Ecto neural progenitor cell (in vitro differentiated cells): ENCODE data around the gene GRM6.
A peak's percentile ranks its signal among the peaks of the same experiment; 100 is the strongest.

ENCODE experiments used
- DNase-seq: peaks from one replicate; pipeline ENCODE4 v3.0.0-alpha.2; 2018; ENCODE audit warnings: low spot score

Gene GRM6

GRCh38 chr5:178994580-178995340 lies at the start of gene GRM6:
Gene GRM6, minus strand, starts transcription at chr5:178995320. Its CDS starts 376 bp downstream, at chr5:178994944.
- DNase-seq: peak; percentile 57

- no peak for DNase-seq
Measured at GRCh38 chr5:179044765-179045164, 49.6 kb upstream of the GRM6 start.

- no peak for DNase-seq
Measured at GRCh38 chr5:179033004-179033580, 38.0 kb upstream of the GRM6 start.

- peak; percentile 94 for DNase-seq
Measured at GRCh38 chr5:179023528-179024189, 28.5 kb upstream of the GRM6 start, which contains the start of gene ZNF879. Gene ZNF879, plus strand, starts transcription at chr5:179023804. Its CDS starts 1,201 bp downstream, at chr5:179025005.

GRCh38 chr5:179008667-179009066 lies 13.5 kb upstream of the GRM6 start:
- no peak for DNase-seq

GRCh38 chr5:179006564-179006963 lies 11.4 kb upstream of the GRM6 start:
- DNase-seq: no peak

GRCh38 chr5:178998441-178998840 lies 3.3 kb upstream of the GRM6 start:
- DNase-seq: no peak

- no peak for DNase-seq
Measured at GRCh38 chr5:178997191-178997590, 2.1 kb upstream of the GRM6 start.

- DNase-seq: peak; percentile 48
Measured at GRCh38 chr5:178996156-178996555, 1.0 kb upstream of the GRM6 start.

GRCh38 chr5:178995341-178995690 lies 196 bp upstream of the GRM6 start:
- DNase-seq: no peak

GRCh38 chr5:178993955-178994579 lies 1.1 kb downstream of the GRM6 start:
- peak; percentile 36 for DNase-seq

- no peak for DNase-seq
Measured at GRCh38 chr5:178993236-178993765, 1.8 kb downstream of the GRM6 start.

- DNase-seq: peak; percentile 38
Measured at GRCh38 chr5:178992291-178992895, 2.7 kb downstream of the GRM6 start.

GRCh38 chr5:178991190-178992145 lies 3.7 kb downstream of the GRM6 start:
- DNase-seq: peak; percentile 35

- no peak for DNase-seq
Measured at GRCh38 chr5:178990491-178990890, 4.6 kb downstream of the GRM6 start.

- DNase-seq: no peak
Measured at GRCh38 chr5:178989311-178989710, 5.8 kb downstream of the GRM6 start.

GRCh38 chr5:178988436-178989220 lies 6.5 kb downstream of the GRM6 start:
- DNase-seq: peak; percentile 34

GRCh38 chr5:178986326-178986960 lies 8.7 kb downstream of the GRM6 start:
- DNase-seq: no peak
